Fibroblast of skin of right biceps (primary cell): ENCODE data around the gene GALNT10.

Experiments
- DNase-seq: peaks from one replicate; pipeline ENCODE4 v3.0.0-alpha.2; 2013

Gene GALNT10

DNA sequence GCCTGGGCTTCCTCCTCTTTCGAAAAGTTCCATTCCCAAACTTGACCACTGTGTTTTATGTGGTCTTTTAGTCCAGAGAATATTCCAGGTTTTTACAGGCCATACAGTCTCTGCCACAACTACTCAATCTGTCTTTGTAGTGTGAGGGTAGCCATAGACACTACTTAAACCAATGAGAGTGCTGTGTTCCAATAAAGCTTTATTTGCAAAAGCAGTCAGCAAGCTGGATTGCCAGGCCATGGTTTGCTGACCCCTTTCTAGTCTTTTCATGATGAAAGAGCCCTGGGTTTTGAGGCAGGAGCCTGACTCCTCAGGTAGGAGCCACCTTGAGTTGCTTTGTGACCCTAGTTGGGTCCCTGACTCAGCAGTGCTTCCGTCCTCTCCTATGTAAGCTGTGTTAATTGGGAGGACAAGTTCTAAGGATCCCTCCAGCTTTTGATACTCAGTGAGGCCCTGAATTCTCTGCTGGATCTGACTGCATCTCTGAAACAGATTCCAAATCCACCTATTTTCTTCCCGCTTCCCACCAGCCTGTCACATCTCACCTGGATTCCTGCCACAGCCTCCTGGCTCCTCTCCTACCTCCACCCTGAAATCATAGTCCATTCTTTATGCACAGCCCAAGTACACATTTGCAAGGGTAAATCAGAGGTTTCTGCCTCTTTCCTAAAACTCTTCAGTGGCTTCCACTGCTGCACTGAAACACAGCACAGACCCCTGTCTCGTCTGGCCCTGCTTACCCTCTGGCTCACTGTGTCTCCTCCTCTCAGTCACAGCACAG, 13.5 kb downstream of the GALNT10 start:
- no peak for DNase-seq

DNA sequence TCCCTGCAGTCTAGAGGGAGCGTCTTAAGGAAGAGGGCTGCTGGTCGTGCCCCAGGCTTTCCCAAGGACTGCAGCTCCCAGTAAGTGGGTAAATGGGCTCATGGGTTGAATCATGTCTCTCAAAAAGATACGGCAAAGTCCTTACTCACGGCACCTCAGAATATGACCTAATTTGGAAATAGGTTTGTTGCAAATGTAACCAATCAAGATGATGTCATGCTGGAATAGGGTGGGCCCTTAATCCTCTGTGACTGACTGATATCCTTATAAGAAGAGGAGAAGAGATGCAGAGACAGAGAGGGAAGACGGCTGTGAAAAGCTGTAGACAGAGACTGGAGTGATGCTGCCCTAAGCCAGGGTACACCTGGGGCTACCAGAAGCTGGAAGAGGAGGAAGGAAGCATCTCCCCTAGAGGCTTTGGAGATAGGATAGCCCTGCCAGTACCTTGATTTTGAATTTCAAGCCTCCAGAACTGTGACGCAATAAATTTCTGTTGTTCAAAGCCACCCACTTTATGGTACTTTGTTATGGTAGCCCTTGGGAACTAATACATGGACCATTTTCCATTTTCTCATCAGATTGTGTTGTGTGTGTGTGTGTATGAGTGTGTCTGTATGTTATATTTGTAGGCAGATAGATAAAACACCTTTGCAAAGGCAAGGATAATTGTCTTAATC, 15.0 kb downstream of the GALNT10 start:
- peak; percentile 64 for DNase-seq

GRCh38 chr5:154206311-154206710, 15.8 kb downstream of the GALNT10 start:
- DNase-seq = no peak

DNA sequence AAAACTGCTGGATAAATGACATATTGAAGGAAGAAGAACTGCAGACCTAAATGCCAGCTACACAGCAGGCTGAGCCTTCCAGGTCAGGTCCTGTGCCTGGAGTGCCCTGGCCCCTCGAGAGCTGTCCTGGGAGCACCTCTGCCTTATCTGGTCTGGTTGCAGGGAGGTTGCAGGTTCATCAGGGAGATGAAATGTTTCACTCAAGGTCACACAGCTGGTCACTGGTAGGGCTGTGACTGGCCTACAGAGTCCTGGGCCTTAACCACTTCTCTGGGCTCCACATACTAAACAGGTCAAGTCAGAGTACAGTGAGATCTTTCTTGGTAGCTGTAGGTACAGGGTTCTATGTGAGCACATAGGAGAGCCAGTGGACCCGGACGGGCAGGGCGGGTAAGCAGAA, 16.7 kb downstream of the GALNT10 start:
- DNase-seq = no peak

DNA sequence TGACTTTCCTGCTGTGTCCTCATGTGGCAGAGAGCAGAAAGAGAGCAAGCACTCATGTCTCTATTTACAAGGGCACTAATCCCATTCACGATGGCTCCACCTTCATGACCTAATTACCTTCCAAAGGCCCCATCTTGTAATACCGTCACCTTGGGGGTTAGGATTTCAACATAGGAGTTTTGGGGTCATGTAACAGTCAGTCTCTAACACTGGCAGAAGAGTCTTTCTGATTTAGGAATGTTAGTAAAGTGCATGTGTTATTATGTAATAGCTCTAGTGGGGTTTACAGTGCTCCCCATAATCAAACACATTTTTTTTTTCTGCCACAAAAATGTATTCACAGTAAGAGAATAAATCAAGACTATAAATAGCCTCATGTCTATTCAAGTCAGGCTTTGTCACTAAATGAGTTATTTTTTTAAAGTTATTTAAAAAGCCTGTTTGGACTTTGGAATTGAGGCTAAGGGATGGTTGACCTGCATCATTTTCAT, 19.1 kb downstream of the GALNT10 start:
- DNase-seq = peak; percentile 66

GRCh38 chr5:154210163-154210562, 19.6 kb downstream of the GALNT10 start:
- DNase-seq = no peak

GRCh38 chr5:154211641-154212390, 21.3 kb downstream of the GALNT10 start:
- peak; percentile 94 for DNase-seq

- DNase-seq = no peak
Observed at GRCh38 chr5:154213592-154213991, 23.1 kb downstream of the GALNT10 start.

DNA sequence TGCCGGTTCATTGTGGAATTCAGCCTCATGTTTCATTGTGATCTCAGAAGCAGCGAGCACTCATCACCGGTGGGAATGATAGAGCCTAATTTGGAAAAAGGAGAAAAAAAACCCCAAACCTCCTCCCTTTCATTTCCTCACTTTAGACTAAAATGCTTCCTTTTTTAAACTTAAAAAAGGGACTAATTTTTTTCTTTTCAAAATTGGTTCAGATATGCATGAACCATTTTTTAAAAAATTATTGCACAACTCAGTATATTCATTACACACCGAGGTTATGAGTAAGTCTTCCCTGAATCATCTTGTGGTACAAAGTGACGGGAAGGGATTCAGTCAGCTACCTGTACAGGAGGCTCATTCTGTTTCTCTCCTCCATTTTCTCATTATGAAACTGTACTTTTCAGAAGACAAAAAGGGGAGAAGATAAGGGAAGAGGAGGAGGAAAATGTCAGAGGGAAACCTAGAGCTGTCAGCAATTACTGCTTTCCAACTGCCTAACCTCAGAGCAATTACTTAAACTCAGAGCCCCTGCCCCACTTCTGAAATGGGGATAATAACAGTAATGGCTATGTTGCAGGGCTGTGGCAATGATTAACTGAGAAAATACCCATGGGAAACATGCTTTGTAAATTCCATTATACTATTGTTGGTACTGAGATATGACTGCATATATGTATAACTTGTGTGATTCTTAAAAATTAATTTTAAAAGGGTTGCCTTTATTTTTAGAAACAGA, 24.0 kb downstream of the GALNT10 start:
- DNase-seq = peak; percentile 86

- no peak for DNase-seq
Observed at GRCh38 chr5:154215571-154216325, 25.2 kb downstream of the GALNT10 start.

DNA sequence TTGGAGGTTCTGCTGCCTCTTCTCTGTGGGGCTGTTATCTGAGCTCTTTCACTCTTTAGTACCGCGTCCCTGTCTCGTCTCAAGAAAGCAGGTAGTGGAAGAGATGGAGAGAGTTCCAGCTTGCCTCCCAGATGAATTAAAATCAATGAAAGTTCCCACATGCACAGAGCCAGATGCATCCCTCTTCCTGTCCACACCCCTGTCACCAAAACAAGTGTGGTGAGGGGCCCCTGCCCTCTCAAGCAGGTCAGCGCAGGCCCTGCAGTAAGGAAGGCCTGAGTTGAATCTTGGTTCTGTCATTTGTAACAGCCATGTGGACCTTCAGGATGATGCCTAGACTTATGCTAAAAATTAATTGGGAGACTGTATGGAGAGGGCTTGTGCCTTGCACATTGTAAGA, 26.9 kb downstream of the GALNT10 start:
- no peak for DNase-seq

GRCh38 chr5:154218786-154219185, 28.3 kb downstream of the GALNT10 start:
- DNase-seq = no peak

DNA sequence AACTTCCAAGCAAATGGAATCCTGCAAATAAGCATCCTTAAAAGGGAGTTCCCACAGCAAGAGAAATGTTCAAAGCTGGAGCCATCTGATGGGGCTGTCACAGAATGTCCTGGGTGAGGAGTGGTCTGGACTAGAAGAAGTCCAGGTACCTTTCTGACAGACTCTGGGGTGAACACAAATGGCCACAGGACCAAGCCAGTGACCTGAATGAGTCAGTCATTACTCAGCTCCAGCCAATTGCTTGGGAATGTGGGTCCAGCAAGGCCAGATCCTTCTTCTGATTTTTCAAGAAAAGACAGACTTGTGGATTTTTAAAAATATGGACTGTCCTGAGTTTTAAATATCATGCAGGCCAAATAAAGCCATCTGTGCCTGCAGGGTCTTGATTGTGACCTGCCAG, 30.1 kb downstream of the GALNT10 start:
- DNase-seq = peak; percentile 69

- DNase-seq = peak; percentile 96
Observed at GRCh38 chr5:154221371-154221896, 30.9 kb downstream of the GALNT10 start.

DNA sequence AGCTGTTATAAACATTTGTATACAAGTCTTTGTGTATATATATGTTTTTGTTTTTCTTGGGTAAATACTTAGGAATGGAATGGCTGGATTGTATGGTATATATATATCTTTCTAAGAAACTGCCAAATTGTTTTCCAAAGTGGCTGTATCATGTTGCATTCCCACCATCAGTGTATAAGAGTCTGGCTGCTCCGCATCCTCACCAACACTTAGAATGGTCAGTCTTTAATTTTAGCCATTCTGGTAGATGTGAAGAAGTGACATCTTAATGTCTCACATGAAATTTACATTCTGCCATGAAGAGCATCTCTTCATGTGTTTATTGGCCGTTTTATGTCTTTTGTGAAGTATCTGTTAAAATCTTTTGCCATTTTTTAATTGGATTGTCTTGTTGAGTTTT, 31.9 kb downstream of the GALNT10 start:
- no peak for DNase-seq

DNA sequence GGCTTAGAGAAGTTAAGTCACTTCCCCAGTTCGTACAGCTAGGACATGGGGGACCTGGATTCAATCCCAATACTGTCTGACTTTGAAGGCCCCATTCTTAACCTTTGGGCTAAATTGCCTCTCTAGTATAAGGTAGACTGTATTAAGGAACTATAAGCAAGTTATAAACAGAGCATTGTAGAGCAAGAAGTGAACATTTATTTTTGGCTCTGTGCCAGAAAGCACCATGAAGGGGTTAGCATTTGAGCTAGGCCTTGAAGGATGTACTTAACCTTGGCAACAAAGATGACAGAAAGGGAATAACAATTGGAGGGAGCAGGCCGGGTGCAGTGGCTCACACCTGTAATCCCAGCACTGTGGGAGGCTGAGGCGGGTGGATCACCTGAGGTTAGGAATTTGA, 32.8 kb downstream of the GALNT10 start:
- no peak for DNase-seq

DNA sequence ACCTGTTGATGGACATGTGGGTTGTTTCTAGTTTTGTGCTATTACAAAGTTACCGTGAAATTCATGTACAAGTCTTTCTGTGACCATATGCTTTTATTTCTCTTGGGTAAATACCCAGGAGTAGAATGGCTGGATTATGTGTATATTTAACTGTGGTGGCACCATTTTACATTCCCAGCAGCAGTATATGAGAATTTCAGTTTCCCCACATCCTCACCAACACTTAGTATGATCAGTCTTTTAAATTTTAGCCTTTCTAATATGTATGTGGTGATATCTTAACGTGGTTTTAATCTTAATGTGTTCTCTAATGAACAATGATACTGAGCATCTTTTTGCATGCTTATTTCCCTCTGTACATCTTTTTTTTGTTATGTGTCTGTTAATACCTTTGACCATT, 36.6 kb downstream of the GALNT10 start:
- DNase-seq = no peak

GRCh38 chr5:154228696-154229095, 38.2 kb downstream of the GALNT10 start:
- DNase-seq = no peak

- DNase-seq = no peak
Observed at GRCh38 chr5:154230526-154230925, 40.0 kb downstream of the GALNT10 start.

- DNase-seq = no peak
Observed at GRCh38 chr5:154234551-154234950, 44.0 kb downstream of the GALNT10 start.

DNA sequence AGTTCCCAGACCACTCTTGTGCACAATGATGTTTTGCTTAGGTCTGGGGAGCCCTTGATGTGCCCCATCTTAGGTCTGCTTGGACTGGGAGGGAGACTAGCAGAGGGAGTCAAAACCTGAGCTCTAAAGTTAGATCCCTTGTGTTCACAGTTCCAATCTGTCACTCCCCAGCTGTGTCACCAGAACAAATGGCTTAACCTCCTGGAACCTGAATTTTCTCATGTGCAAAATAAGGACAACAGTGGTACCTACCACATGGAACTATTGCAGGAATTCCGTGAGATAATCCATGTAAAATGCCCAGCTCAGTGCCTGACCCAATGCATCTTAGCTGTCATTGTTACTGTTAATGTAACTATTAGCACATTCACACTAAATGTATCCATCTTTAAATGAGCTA, 45.5 kb downstream of the GALNT10 start:
- DNase-seq = no peak
